Fibroblast of the aortic adventitia (primary cell): Measurements from ENCODE around the gene IDH3A. TPM values are rescaled to one million over a fixed set of nuclear protein-coding genes. Genes with fewer than 3 reads are reported as not detected.

Experiments
- DNase-seq: peaks from one replicate; pipeline ENCODE4 v3.0.0-alpha.2; 2010; ENCODE audit warnings: low read depth
- H3K4me3 ChIP-seq: 2 replicates; pipeline ENCODE4 v1.5.1; 2011; ENCODE audit warnings: low read depth, mild to moderate bottlenecking, control low read depth, low read length, moderate library complexity
- total RNA-seq: library from RNA; depleted of rRNA; stranded (reverse); fragments of >200 nt; gene quantifications from 2 replicates; pipeline ENCODE4 v1.2.3, GENCODE V29; 2012; ENCODE audit warnings: low replicate concordance
- TF ChIP-seq, protein P1 (sequence below): IDR thresholded peaks from 2 replicates; pipeline ENCODE4 v1.5.1; 2011; ENCODE audit warnings: mild to moderate bottlenecking, low read length, control low read depth, inconsistent platforms; ENCODE audit not compliant: insufficient read depth

IDH3A gene
- total RNA-seq, 1 donor: 53.8 TPM

DNA sequence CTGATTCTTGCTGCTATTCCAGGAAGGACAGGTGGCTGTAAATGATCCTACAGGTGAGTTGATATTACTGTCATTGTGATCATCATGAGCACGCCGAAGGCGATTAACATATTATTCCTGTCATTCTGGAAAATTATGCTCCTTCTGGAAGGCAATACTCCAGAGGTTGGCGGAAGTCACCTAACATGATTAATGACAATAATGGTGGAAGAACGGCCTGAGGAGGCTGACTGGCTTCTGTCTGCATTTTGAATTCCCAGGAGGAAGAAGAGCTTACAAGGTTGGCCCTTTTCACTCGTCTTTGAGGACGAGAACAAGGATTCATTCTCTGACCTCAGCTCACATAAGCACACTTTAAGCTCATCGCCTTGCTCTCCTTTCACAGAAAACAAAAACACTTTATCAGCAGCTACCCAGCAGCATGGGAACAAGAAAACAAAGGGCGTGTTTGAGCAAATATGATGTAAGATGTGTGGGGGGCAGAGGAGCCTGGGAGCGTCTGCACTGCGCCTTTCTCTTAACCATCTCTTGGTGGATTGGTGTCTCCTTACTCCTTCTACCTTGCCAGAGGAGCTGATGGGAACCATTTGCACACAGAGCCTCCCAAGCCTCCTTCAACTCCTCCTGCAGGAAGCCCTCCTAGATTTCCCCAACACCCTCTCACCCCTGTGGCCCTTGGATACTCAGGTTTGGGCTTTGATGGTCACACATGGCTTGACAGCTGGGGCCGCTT lies 62.2 kb downstream of the IDH3A start:
- TF ChIP-seq, protein P1, sequence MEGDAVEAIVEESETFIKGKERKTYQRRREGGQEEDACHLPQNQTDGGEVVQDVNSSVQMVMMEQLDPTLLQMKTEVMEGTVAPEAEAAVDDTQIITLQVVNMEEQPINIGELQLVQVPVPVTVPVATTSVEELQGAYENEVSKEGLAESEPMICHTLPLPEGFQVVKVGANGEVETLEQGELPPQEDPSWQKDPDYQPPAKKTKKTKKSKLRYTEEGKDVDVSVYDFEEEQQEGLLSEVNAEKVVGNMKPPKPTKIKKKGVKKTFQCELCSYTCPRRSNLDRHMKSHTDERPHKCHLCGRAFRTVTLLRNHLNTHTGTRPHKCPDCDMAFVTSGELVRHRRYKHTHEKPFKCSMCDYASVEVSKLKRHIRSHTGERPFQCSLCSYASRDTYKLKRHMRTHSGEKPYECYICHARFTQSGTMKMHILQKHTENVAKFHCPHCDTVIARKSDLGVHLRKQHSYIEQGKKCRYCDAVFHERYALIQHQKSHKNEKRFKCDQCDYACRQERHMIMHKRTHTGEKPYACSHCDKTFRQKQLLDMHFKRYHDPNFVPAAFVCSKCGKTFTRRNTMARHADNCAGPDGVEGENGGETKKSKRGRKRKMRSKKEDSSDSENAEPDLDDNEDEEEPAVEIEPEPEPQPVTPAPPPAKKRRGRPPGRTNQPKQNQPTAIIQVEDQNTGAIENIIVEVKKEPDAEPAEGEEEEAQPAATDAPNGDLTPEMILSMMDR: no peak
- no peak for DNase-seq
- no peak overlapping the region for H3K4me3 ChIP-seq

DNA sequence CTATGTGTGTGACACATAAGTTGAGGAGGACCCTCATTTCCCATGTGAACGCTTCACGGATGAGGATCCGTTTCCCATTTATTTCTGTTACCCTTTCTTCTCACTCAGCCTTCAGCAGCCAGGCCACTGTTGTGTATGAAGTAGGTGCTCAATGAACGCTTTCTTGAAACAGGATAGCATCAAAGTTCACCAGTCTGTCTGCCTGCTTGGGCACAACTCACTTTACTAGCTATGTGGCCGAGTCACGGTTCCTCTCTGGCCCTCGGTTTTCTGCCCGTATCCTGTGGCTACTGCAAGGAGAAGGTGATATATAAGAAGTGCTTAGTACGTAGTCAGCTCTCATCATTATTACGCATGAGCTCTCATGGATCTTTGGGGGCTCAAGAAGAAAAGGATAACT lies 62.8 kb downstream of the IDH3A start:
- TF ChIP-seq, protein P1: no peak
- DNase-seq: no peak
- no peak overlapping the region for H3K4me3 ChIP-seq

DNA sequence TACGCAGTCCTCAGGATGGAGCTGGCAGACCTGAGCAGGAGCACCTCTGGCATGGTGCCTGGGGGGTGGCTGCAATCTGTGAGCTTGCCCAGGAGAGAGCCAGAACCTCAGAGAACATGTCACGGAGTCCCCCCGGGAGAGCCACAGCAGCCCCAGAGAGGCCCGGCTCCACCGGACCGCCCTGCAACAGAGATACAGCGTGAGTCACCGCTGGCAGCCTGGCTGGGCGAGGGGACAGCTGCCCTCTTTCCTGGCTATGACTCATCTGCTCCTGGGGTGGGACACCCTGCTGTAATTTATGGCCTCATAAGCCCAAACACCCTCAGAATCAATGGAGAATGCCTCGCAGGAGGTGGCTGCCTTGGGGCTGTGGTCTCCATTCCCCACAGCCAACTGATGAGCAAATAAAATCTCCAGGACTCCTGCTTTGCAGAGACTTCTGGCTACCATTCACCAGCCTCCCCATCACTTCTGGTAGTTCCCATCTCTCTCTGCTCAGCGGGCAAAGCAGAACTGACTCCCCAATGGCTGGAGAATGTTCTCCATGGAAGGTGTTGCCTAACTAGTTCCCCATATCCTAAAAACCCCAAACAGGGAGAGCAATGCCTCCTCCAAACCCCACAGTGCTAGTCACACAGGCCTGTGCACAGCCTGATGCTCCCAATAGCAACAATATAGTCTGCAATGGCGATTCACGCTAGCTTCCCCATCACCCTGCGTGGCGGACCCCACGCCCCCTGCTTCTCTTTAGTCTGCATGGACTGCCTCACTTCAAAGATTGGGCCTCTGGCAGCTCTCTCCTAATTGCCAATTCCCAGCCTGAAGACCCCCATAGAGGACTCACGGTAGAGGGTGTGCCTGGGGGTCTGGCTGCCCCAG lies 63.6 kb downstream of the IDH3A start:
- H3K4me3 ChIP-seq: no peak overlapping the region
- peak; percentile 55 for DNase-seq
- TF ChIP-seq, protein P1: no peak

DNA sequence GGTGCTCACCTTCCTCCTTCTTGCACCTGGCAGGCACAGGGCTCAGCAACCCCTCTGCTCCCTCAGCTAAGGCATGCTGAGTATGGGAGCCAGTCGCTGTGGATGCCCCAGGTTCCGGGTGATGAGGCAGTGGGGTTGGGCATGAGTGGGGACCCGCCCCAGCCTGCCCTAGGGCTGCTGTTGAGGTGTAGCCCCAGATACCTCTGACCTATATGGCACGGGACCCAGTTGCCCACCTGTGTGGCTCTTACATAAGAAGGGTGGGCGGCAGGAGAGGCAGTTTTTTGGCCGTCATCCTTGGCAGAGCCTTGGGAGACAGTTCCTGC lies 64.2 kb downstream of the IDH3A start:
- DNase-seq: no peak
- no peak overlapping the region for H3K4me3 ChIP-seq
- TF ChIP-seq, protein P1: no peak

DNA sequence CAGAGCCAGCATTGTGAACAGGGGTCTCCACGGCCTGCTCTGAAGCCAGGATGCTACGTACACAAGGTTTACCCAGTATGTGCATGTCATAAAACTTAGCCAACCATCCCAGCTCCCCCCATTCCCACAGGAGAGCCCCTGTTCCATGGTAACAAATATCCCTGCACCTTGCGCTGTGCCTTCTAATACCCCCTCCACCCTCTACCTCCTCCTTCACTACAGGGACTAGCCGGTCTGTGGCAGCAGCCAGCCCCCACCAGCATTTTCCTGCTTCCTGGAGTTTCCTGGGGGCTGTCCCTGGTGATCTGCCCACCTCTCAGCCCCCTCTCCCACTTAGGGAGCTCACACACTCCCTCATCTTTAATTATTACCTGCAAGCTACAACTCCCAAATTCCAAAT lies 64.8 kb downstream of the IDH3A start:
- no peak overlapping the region for H3K4me3 ChIP-seq
- TF ChIP-seq, protein P1: no peak
- no peak for DNase-seq

DNA sequence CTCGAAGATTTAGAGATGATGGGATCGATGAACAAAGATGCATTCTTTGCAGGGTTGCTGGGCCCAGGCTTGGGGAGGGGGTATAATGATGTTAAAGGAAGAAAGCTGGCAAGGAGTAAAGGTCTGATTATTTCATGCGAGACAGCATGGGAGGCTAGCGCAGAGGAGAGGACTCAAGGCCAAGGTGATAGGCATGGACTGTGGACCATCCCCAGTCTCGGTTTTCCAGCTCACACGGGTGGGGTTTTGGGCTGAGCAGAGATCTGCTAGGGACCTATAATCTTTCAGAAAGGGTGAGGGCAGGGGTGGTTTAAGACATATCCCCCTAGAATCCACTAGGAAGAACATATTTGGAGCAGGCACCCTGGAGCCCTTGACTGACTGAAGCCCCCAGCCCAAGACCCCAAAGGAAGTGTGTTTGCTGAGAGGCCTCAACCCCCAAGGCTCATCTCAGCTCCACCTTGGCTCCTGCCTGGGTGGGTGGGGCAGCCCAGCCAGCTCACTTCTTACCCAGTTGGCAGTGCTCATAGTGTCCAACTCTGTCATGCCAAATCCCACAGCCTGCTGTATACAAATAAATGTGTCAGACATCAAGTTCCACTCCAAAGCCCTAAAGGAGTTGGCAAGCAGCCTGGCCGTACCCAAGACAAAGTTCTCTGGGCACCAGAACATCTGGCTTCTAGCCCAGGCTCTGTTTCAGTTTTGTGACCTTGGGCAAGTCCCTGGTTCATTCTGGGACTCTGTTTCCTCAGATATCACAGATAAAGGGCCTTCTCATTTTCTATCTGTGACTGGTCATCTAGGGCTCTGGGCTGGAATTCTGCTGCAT lies 67.3 kb downstream of the IDH3A start:
- peak; percentile 33 for DNase-seq
- TF ChIP-seq, protein P1: no peak
- no peak overlapping the region for H3K4me3 ChIP-seq
